HCT116 (cell line): ENCODE results near the gene PDE6B. TPM values are rescaled to one million over a fixed set of nuclear protein-coding genes. Genes with fewer than 3 reads are reported as not detected.

Experiments used
- ATAC-seq: fragments of 200-7000 bp; cut with Tn5 transposase; 2 replicates; pipeline ENCODE4 v1.9.1; 2020; ENCODE audit warnings: mild to moderate bottlenecking, moderate library complexity
- BruUV-seq: library from RNA; stranded (reverse); fragments of 400-500 nt; replicated peaks from 2 replicates; lab custom pipeline; 2021; lab: Mats Ljungman, UMichigan
- CTCF ChIA-PET: fragments of 300-600 bp; sonication (Branson Sonifier 250); formaldehyde crosslinking; loops from one replicate; lab custom pipeline; 2021; ENCODE audit warnings: antibody characterized with exemption; lab: Charles Lee
- POLR2A ChIA-PET: fragments of 300-600, 350-600 bp; sonication (Branson Sonifier 250); formaldehyde crosslinking; loops from one replicate; lab custom pipeline; 2021; ENCODE audit warnings: antibody characterized with exemption; lab: Charles Lee
- RAD21 ChIA-PET, 2 experiments: fragments of 300-600 bp; sonication (Branson Sonifier 250); formaldehyde crosslinking; loops; one replicate each; lab custom pipeline; 2023; ENCODE audit warnings: low total read pairs in 2 of 2; ENCODE audit not compliant: uncharacterized antibody in 2 of 2, unreplicated experiment in 2 of 2, low non-redundant PET in 1 of 2; lab: Charles Lee
- DNase-seq: peaks from one replicate; pipeline ENCODE4 v3.0.0-alpha.2; 2010; ENCODE audit warnings: low read depth, low spot score
- H2AFZ ChIP-seq: fragments of 200-600 bp; shearing (Covaris generic), sonication (generic); 2 replicates; pipeline ENCODE4 v1.6.1; 2017; ENCODE audit warnings: low read depth, mixed run types, mixed read lengths, antibody characterized with exemption, low read length; ENCODE audit not compliant: poor library complexity, severe bottlenecking
- H3K27ac ChIP-seq: 2 replicates; pipeline ENCODE4 v1.5.1; 2012; ENCODE audit warnings: low read depth, low read length
- H3K27me3 ChIP-seq: fragments of 200-600 bp; sonication (generic); 2 replicates; pipeline ENCODE4 v1.6.1; 2016; ENCODE audit warnings: mixed run types, low read length, mixed read lengths; ENCODE audit not compliant: insufficient read depth
- H3K36me3 ChIP-seq, 2 experiments: fragments of 200-500 bp in 1 of 2; fragments of 200-600 bp in 1 of 2; sonication (Bioruptor generic) in 1 of 2; sonication (generic) in 1 of 2; 2 replicates each; pipeline versions ENCODE4 v1.5.1 to v1.6.1; 2014 to 2016; ENCODE audit warnings: low read length in 2 of 2, inconsistent platforms in 1 of 2, mixed read lengths in 1 of 2, mixed run types in 1 of 2; ENCODE audit not compliant: insufficient read depth in 2 of 2, control insufficient read depth in 1 of 2
- H3K4me1 ChIP-seq, 2 experiments: fragments of 200-600 bp in 1 of 2; sonication (generic) in 1 of 2; 2 replicates each; pipeline versions ENCODE4 v1.5.1 to v1.6.1; 2012 to 2017; ENCODE audit warnings: low read length in 2 of 2, inconsistent platforms in 1 of 2, mild to moderate bottlenecking in 1 of 2, mixed read lengths in 1 of 2, mixed run types in 1 of 2, moderate library complexity in 1 of 2; ENCODE audit not compliant: insufficient read depth in 2 of 2, control insufficient read depth in 1 of 2
- H3K4me2 ChIP-seq: fragments of 200-600 bp; sonication (generic); 2 replicates; pipeline ENCODE4 v1.6.1; 2017; ENCODE audit warnings: mixed run types, low read length, mixed read lengths
- H3K4me3 ChIP-seq, 2 experiments: fragments of 200-600 bp in 1 of 2; sonication (generic) in 1 of 2; replicated peaks in 1 of 2; 2 replicates each; pipeline ENCODE4 v1.5.1; 2011 to 2016; ENCODE audit warnings: low read length in 2 of 2, control low read depth in 1 of 2, low read depth in 1 of 2, mild to moderate bottlenecking in 1 of 2, mixed read lengths in 1 of 2, mixed run types in 1 of 2
- H3K79me2 ChIP-seq: fragments of 200-600 bp; sonication (generic); 2 replicates; pipeline ENCODE4 v1.6.1; 2017; ENCODE audit warnings: mild to moderate bottlenecking, mixed run types, low read length, moderate library complexity, mixed read lengths; ENCODE audit not compliant: insufficient read depth
- H3K9ac ChIP-seq: fragments of 200-600 bp; sonication (generic); 2 replicates; pipeline ENCODE4 v1.6.1; 2016; ENCODE audit warnings: low read length, mixed read lengths
- H3K9me2 ChIP-seq: fragments of 200-600 bp; sonication (generic), shearing (Covaris generic); 2 replicates; pipeline ENCODE4 v1.6.1; 2017; ENCODE audit warnings: mixed run types, mild to moderate bottlenecking, moderate library complexity; ENCODE audit not compliant: insufficient read depth
- H3K9me3 ChIP-seq, 2 experiments: fragments of 200-500 bp in 1 of 2; fragments of 200-600 bp in 1 of 2; sonication (Bioruptor generic) in 1 of 2; sonication (generic) in 1 of 2; 2 replicates each; pipeline ENCODE4 v1.6.1; 2014 to 2017; ENCODE audit warnings: low read length in 2 of 2, mixed read lengths in 2 of 2, inconsistent platforms in 1 of 2, low read depth in 1 of 2, mild to moderate bottlenecking in 1 of 2, mixed run types in 1 of 2, moderate library complexity in 1 of 2; ENCODE audit not compliant: control insufficient read depth in 1 of 2, insufficient read depth in 1 of 2
- H4K20me1 ChIP-seq: fragments of 200-600 bp; sonication (generic), shearing (Covaris generic); 2 replicates; pipeline ENCODE4 v1.6.1; 2017; ENCODE audit warnings: mixed run types, mild to moderate bottlenecking, moderate library complexity; ENCODE audit not compliant: insufficient read depth
- ATF3 ChIP-seq: IDR thresholded peaks from 2 replicates; pipeline ENCODE4 v1.6.1; 2012
- CBX3 ChIP-seq: IDR thresholded peaks from 2 replicates; pipeline ENCODE4 v1.6.1; 2012; ENCODE audit warnings: low read depth
- CEBPB ChIP-seq: IDR thresholded peaks from 2 replicates; pipeline ENCODE4 v1.6.1; 2012; ENCODE audit warnings: low read depth
- CTCF ChIP-seq, 3 experiments: fragments of 200-600 bp in 1 of 3; sonication (generic) in 1 of 3; IDR thresholded peaks in 2 of 3; conservative IDR thresholded peaks in 1 of 3; 2 replicates each; pipeline ENCODE4 v1.5.1; 2012 to 2017; ENCODE audit warnings: low read depth in 2 of 3, low read length in 2 of 3, antibody characterized with exemption in 1 of 3, borderline replicate concordance in 1 of 3, control low read depth in 1 of 3, mild to moderate bottlenecking in 1 of 3, mixed read lengths in 1 of 3, mixed run types in 1 of 3, moderate library complexity in 1 of 3; ENCODE audit not compliant: insufficient read depth in 1 of 3
- EGR1 ChIP-seq: IDR thresholded peaks from 2 replicates; pipeline ENCODE4 v1.6.1; 2012; ENCODE audit warnings: low read depth
- ELF1 ChIP-seq: IDR thresholded peaks from 2 replicates; pipeline ENCODE4 v1.6.1; 2012; ENCODE audit warnings: low read depth, borderline replicate concordance
- EZH2 ChIP-seq: fragments of 200-600 bp; sonication (generic); IDR thresholded peaks from 2 replicates; pipeline ENCODE4 v1.6.1; 2017; ENCODE audit warnings: antibody characterized with exemption, mixed run types
- FOSL1 ChIP-seq: IDR thresholded peaks from 2 replicates; pipeline ENCODE4 v1.6.1; 2012; ENCODE audit warnings: low read depth
- POLR2A ChIP-seq: IDR thresholded peaks from 2 replicates; pipeline ENCODE4 v1.7.0; 2011; ENCODE audit warnings: borderline replicate concordance; ENCODE audit not compliant: insufficient read depth, insufficient read length; ENCODE audit errors: extremely low read depth
- TCF7L2 ChIP-seq: IDR thresholded peaks from 2 replicates; pipeline ENCODE4 v1.7.0; 2011; ENCODE audit warnings: borderline replicate concordance, inconsistent platforms; ENCODE audit not compliant: insufficient read depth, insufficient read length; ENCODE audit errors: extremely low read depth
- YY1 ChIP-seq: IDR thresholded peaks from 2 replicates; pipeline ENCODE4 v1.6.1; 2011; ENCODE audit warnings: low read length, low read depth, moderate library complexity, mild to moderate bottlenecking; ENCODE audit not compliant: insufficient replicate concordance; ENCODE audit errors: extremely low read depth
- ZBTB33 ChIP-seq: IDR thresholded peaks from 2 replicates; pipeline ENCODE4 v1.6.1; 2011; ENCODE audit warnings: mild to moderate bottlenecking, low read length, moderate library complexity; ENCODE audit not compliant: insufficient replicate concordance; ENCODE audit errors: extremely low read depth
- ZFX ChIP-seq: fragments of 450-650 bp; IDR thresholded peaks from 2 replicates; pipeline ENCODE4 v1.6.1; 2017
- intact Hi-C: fragments of 100-400 bp; cut with micrococcal nuclease; formaldehyde crosslinking; loops from 2 replicates; pipeline ENCODE4 v1.10.0; 2022
- total RNA-seq: library from RNA; stranded (reverse); gene quantifications from one replicate; pipeline ENCODE4 v1.2.1, GENCODE V29; 2021; ENCODE audit not compliant: unreplicated experiment

PDE6B gene
- total RNA-seq, 1 experiment from 2014 or later, result not detected

- Histone ChIP-seq H3K4me2 (no peak overlapping the region), H3K9me3 (no peaks in the 10 kb centered on the region), H3K79me2 (no peaks in the 10 kb centered on the region), H3K9ac (no peak overlapping the region), H4K20me1 (no peaks in the 10 kb centered on the region), H3K4me3 (no peak overlapping the region), H3K9me2 (no peaks in the 10 kb centered on the region), H3K27ac (no peak overlapping the region), H2AFZ (no peak overlapping the region), H3K27me3 (no peaks in the 10 kb centered on the region), H3K36me3 (no peaks in the 10 kb centered on the region), H3K4me1 (peaks cover 3 to 4% of the 10 kb centered on the region in 2 experiments; a peak in 2 of 4 replicates)
- CTCF ChIA-PET, result no interaction called here
- no TSS peak for BruUV-seq
- intact Hi-C loops, result loop anchor here (10.0 kb wide), 1 partner anchor 385 kb away; the partner anchor contains the start of gene IDUA
- TF ChIP-seq ELF1 (no peak), POLR2A (no peak), CTCF (IDR thresholded peaks at IDR 0.05 in 2 of 3, conservative IDR thresholded peaks at IDR 0.05 in 1 of 3; ENCODE audit: borderline replicate concordance in 1 of 3, insufficient read depth in 1 of 3, low read depth in 2 of 3, low read length in 2 of 3) (no peak), EGR1 (no peak), ZBTB33 (no peak), CEBPB (no peak), YY1 (no peak), ZFX (no peak), FOSL1 (no peak), ATF3 (no peak), TCF7L2 (no peak), CBX3 (no peak), EZH2 (no peak)
- DNase-seq, result no peak
- POLR2A ChIA-PET, result no interaction called here
- RAD21 ChIA-PET, result no interaction called here
- no peak for ATAC-seq
Measured at GRCh38 chr4:600166-600565, 25.2 kb upstream of the PDE6B start.
